CD14-positive monocyte (primary cell): Measurements from ENCODE around the gene GRID1. TPM values are rescaled to one million over a fixed set of nuclear protein-coding genes. Genes with fewer than 3 reads are reported as not detected.

Experiments used
- DNase-seq, 3 donors: peaks; one replicate each; pipeline ENCODE4 v3.0.0-alpha.2; 2011 to 2022
- H2AFZ ChIP-seq: 2 replicates; pipeline ENCODE4 v1.6.0; 2012; ENCODE audit warnings: mild to moderate bottlenecking, low read depth, low read length, inconsistent platforms; ENCODE audit not compliant: insufficient read depth, poor library complexity, severe bottlenecking
- H3K27ac ChIP-seq, 2 donors: 1 replicate in 1 of 2; 2 replicates in 1 of 2; pipeline ENCODE4 v1.5.1; 2012 to 2013; ENCODE audit warnings: low read length in 2 of 2, control low read depth in 1 of 2, inconsistent platforms in 1 of 2, low read depth in 1 of 2, mild to moderate bottlenecking in 1 of 2
- H3K27me3 ChIP-seq, 2 donors: one replicate each; pipeline versions ENCODE4 v1.6.0 to v1.6.1; 2011 to 2013; ENCODE audit warnings: low read length in 2 of 2; ENCODE audit not compliant: control insufficient read depth in 2 of 2, insufficient read depth in 2 of 2
- H3K36me3 ChIP-seq, 2 donors: replicated peaks in 1 of 2; 1 replicate in 1 of 2; 2 replicates in 1 of 2; pipeline versions ENCODE4 v1.5.1 to v1.6.1; 2012 to 2013; ENCODE audit warnings: low read length in 2 of 2, control low read depth in 1 of 2, inconsistent platforms in 1 of 2, mild to moderate bottlenecking in 1 of 2; ENCODE audit not compliant: insufficient read depth in 2 of 2, control insufficient read depth in 1 of 2
- H3K4me1 ChIP-seq, 2 donors: 1 replicate in 1 of 2; 2 replicates in 1 of 2; pipeline versions ENCODE4 v1.5.1 to v1.6.1; 2012 to 2013; ENCODE audit warnings: low read length in 2 of 2, control low read depth in 1 of 2, inconsistent platforms in 1 of 2, mild to moderate bottlenecking in 1 of 2, moderate library complexity in 1 of 2; ENCODE audit not compliant: insufficient read depth in 2 of 2, control insufficient read depth in 1 of 2
- H3K4me2 ChIP-seq: replicated peaks from 2 replicates; pipeline ENCODE3; 2012; ENCODE audit warnings: low read length, moderate library complexity, mild to moderate bottlenecking; ENCODE audit not compliant: poor library complexity, severe bottlenecking; ENCODE audit errors: extremely low read depth
- H3K4me3 ChIP-seq, 3 experiments: fragments of 200-600 bp in 1 of 3; sonication (generic) in 1 of 3; replicated peaks in 1 of 3; 1 replicate in 2 of 3; 2 replicates in 1 of 3; pipeline ENCODE4 v1.5.1; 2011 to 2013; ENCODE audit warnings: low read length in 3 of 3, mild to moderate bottlenecking in 3 of 3, control low read depth in 2 of 3, low read depth in 2 of 3, inconsistent platforms in 1 of 3, moderate library complexity in 1 of 3
- H3K79me2 ChIP-seq: 2 replicates; pipeline ENCODE4 v1.6.0; 2012; ENCODE audit warnings: mild to moderate bottlenecking, control low read depth, inconsistent platforms, low read length, moderate library complexity; ENCODE audit not compliant: insufficient read depth
- H3K9ac ChIP-seq: 2 replicates; pipeline ENCODE4 v1.6.0; 2017; ENCODE audit warnings: low read length, mild to moderate bottlenecking; ENCODE audit not compliant: insufficient read depth, poor library complexity, severe bottlenecking
- H3K9me3 ChIP-seq, 2 donors: replicated peaks in 1 of 2; 1 replicate in 1 of 2; 2 replicates in 1 of 2; pipeline versions ENCODE4 v1.5.1 to v1.6.1; 2012 to 2013; ENCODE audit warnings: low read length in 2 of 2, control low read depth in 1 of 2; ENCODE audit not compliant: control insufficient read depth in 1 of 2, insufficient read depth in 1 of 2
- H4K20me1 ChIP-seq: 2 replicates; pipeline ENCODE4 v1.6.0; 2012; ENCODE audit warnings: mild to moderate bottlenecking, low read length, control low read depth, moderate library complexity; ENCODE audit not compliant: insufficient read depth
- H3K27ac Mint-ChIP-seq, 7 donors: one replicate each; pipeline ENCODE4 v1.8.0; 2020; ENCODE audit warnings: mild to moderate bottlenecking in 7 of 7, mixed read lengths in 7 of 7, moderate library complexity in 6 of 7, inconsistent platforms in 2 of 7
- H3K27me3 Mint-ChIP-seq, 3 donors: one replicate each; pipeline ENCODE4 v1.8.0; 2021 to 2022; ENCODE audit warnings: low read depth in 3 of 3, mild to moderate bottlenecking in 3 of 3, mixed read lengths in 3 of 3, moderate library complexity in 3 of 3, inconsistent platforms in 1 of 3
- H3K36me3 Mint-ChIP-seq, 2 donors: one replicate each; pipeline ENCODE4 v1.8.0; 2020; ENCODE audit warnings: mixed read lengths in 2 of 2, inconsistent platforms in 1 of 2, mild to moderate bottlenecking in 1 of 2
- H3K4me1 Mint-ChIP-seq: one replicate; pipeline ENCODE4 v1.8.0; 2020; ENCODE audit warnings: mild to moderate bottlenecking, mixed read lengths
- H3K4me3 Mint-ChIP-seq, 2 donors: one replicate each; pipeline ENCODE4 v1.8.0; 2020; ENCODE audit warnings: mild to moderate bottlenecking in 2 of 2, mixed read lengths in 2 of 2, moderate library complexity in 1 of 2
- H3K9me3 Mint-ChIP-seq, 7 donors: one replicate each; pipeline ENCODE4 v1.8.0; 2020 to 2022; ENCODE audit warnings: mixed read lengths in 7 of 7, mild to moderate bottlenecking in 6 of 7, moderate library complexity in 6 of 7, inconsistent platforms in 2 of 7
- WGBS: methylation state at CpG from one replicate; pipeline ENCODE4 v1.1.5; 2013; ENCODE audit warnings: missing lambda C conversion rate; ENCODE audit not compliant: insufficient coverage; 5-methylcytosine and 5-hydroxymethylcytosine counted together
- intact Hi-C, 2 donors: fragments of 100-400 bp; cut with micrococcal nuclease; formaldehyde crosslinking; loops; one replicate each; pipeline versions ENCODE4 v1.15.0 to v1.15.1; 2023
- polyA plus RNA-seq, 3 donors: library from polyadenylated mRNA; depleted of rRNA in 1 of 3; unstranded in 2 of 3; stranded (reverse) in 1 of 3; fragments of 300-500 nt in 2 of 3; fragments of >200 nt in 1 of 3; fragmentation: Illumina TruSeq in 2 of 3; gene quantifications; 1 replicate in 2 of 3; 2 replicates in 1 of 3; pipeline ENCODE4 v1.2.3, GENCODE V29; 2012 to 2021
- TF ChIP-seq, protein P1 (sequence below): fragments of 200-600 bp; IDR thresholded peaks from one replicate; pipeline ENCODE4 v1.8.0; 2022; ENCODE audit warnings: antibody characterized with exemption, mild to moderate bottlenecking

The GRID1 gene
- polyA plus RNA-seq, 3 donors, result not detected

DNA sequence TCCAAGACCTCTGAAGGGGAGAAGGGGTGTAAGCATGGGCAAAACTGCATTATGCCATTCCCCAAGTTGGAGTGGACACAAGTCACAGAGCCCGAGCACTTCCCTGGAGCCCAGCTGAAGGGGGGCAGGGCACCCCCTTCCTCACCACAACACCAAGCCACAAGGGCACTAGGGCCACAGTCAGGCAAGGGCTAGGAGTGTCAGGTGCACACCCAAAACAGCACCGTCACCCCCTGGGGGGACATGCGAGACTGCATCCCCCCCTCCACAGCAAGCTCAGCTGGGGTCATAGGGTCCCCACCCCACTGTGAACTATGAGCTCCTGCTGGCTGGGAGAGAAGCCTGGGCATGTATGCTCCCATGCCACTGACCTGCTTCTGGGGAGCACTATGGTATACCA lies 143.9 kb downstream of the GRID1 start:
- Histone ChIP-seq H3K4me3 (no peak overlapping the region), H3K9ac (no peak overlapping the region), H3K27ac (no peak overlapping the region), H3K4me1 (peaks cover 26 to 36% of the 10 kb centered on the region in 2 donors), H3K4me2 (no peak overlapping the region), H3K27me3 (no peaks in the 10 kb centered on the region), H4K20me1 (no peaks in the 10 kb centered on the region), H3K79me2 (no peaks in the 10 kb centered on the region), H2AFZ (no peak overlapping the region), H3K9me3 (no peaks in the 10 kb centered on the region), H3K36me3 (no peaks in the 10 kb centered on the region)
- H3K4me1 Mint-ChIP-seq, result peaks cover 30% of the 10 kb centered on the region
- DNase-seq, result no peak
- 60% methylated on average over 1 of the region's 3 CpGs for WGBS
- intact Hi-C loops, result no loop called here
- H3K36me3 Mint-ChIP-seq, result no peaks in the 10 kb centered on the region
- H3K4me3 Mint-ChIP-seq, result no peak overlapping the region
- no peak overlapping the region for H3K27ac Mint-ChIP-seq
- H3K27me3 Mint-ChIP-seq, result peaks cover 4 to 13% (median 11%) of the 10 kb centered on the region in 3 donors
- H3K9me3 Mint-ChIP-seq, result peaks cover 0 to 3% (median 0%) of the 10 kb centered on the region in 7 donors
- TF ChIP-seq, protein P1, sequence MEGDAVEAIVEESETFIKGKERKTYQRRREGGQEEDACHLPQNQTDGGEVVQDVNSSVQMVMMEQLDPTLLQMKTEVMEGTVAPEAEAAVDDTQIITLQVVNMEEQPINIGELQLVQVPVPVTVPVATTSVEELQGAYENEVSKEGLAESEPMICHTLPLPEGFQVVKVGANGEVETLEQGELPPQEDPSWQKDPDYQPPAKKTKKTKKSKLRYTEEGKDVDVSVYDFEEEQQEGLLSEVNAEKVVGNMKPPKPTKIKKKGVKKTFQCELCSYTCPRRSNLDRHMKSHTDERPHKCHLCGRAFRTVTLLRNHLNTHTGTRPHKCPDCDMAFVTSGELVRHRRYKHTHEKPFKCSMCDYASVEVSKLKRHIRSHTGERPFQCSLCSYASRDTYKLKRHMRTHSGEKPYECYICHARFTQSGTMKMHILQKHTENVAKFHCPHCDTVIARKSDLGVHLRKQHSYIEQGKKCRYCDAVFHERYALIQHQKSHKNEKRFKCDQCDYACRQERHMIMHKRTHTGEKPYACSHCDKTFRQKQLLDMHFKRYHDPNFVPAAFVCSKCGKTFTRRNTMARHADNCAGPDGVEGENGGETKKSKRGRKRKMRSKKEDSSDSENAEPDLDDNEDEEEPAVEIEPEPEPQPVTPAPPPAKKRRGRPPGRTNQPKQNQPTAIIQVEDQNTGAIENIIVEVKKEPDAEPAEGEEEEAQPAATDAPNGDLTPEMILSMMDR, result no peak

DNA sequence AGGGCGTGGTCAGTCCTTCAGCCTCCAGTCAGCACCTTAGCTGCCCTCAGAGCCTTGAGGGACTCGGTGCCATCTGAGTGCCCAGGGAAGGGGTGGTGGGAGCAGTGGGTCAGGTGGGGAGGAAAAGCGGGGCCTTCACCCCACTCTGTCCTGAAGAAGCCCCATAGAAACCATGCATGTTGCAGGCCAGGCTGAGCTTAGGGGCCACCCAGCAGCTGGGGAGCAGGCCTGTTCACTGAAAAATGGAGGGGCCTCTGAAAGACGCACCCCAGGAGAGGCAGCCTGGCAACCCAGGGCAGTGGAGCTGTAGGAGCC lies 144.3 kb downstream of the GRID1 start:
- Histone ChIP-seq H3K36me3 (no peaks in the 10 kb centered on the region), H3K4me1 (peaks cover 25 to 32% of the 10 kb centered on the region in 2 donors), H3K27ac (no peak overlapping the region), H4K20me1 (no peaks in the 10 kb centered on the region), H3K9ac (no peak overlapping the region), H3K4me3 (no peak overlapping the region), H3K9me3 (no peaks in the 10 kb centered on the region), H3K79me2 (no peaks in the 10 kb centered on the region), H2AFZ (no peak overlapping the region), H3K4me2 (no peak overlapping the region), H3K27me3 (no peaks in the 10 kb centered on the region)
- WGBS, result 90% methylated on average over 2 of the region's 4 CpGs
- Mint-ChIP-seq H3K36me3 (no peaks in the 10 kb centered on the region), H3K4me3 (no peak overlapping the region), H3K27ac (no peak overlapping the region), H3K9me3 (peaks cover 0 to 3% (median 0%) of the 10 kb centered on the region in 7 donors), H3K27me3 (peaks cover 4 to 13% (median 11%) of the 10 kb centered on the region in 3 donors), H3K4me1 (peaks cover 26% of the 10 kb centered on the region)
- DNase-seq, result no peak
- intact Hi-C loops, result no loop called here
- TF ChIP-seq, protein P1, result no peak
